ENCODE measurements around the gene DUSP12. TPM values are rescaled to one million over a fixed set of nuclear protein-coding genes. Genes with fewer than 3 reads are reported as not detected.

DUSP12 gene
- total RNA-seq, 1 experiment from 2014 or later: 54.7 TPM

GRCh38 chr1:161801955-161802354 is 52.4 kb downstream of the DUSP12 start:
- Histone ChIP-seq H3K27ac (no peak overlapping the region), H3K27me3 (no peaks in the 10 kb centered on the region), H3K9me3 (replicated peaks) (no peaks in the 10 kb centered on the region), H3K4me1 (no peaks in the 10 kb centered on the region), H3K36me3 (peaks cover 16% of the 10 kb centered on the region), H3K4me3 (no peak overlapping the region)
- DNase-seq: no peak

- Histone ChIP-seq H3K27me3 (no peaks in the 10 kb centered on the region), H3K4me1 (no peaks in the 10 kb centered on the region), H3K36me3 (peaks cover 14% of the 10 kb centered on the region), H3K27ac (no peak overlapping the region), H3K9me3 (replicated peaks) (no peaks in the 10 kb centered on the region), H3K4me3 (no peak overlapping the region)
- no peak for DNase-seq
These were observed 53.6 kb downstream of the DUSP12 start for GRCh38 chr1:161803181-161803580.

GRCh38 chr1:161805399-161806197 is 56.0 kb downstream of the DUSP12 start:
- H3K36me3 ChIP-seq: peaks cover 17% of the 10 kb centered on the region
- no peaks in the 10 kb centered on the region for H3K4me1 ChIP-seq
- H3K27ac ChIP-seq: no peak overlapping the region
- H3K4me3 ChIP-seq: no peak overlapping the region
- H3K27me3 ChIP-seq: no peaks in the 10 kb centered on the region
- H3K9me3 ChIP-seq (replicated peaks): peaks cover 8% of the 10 kb centered on the region
- DNase-seq: no peak

Other genes with a start within 250 kb of the DUSP12 start
- 1.1 and 1.8 TPM in 2 replicates for gene FCGR2A, start 244.3 kb upstream of the DUSP12 start, total RNA-seq (2014; rRNA removed; shearing (Covaris generic))
- 0.13 and 0.18 TPM in 2 replicates for gene HSPA6, start 225.2 kb upstream of the DUSP12 start, total RNA-seq (2014; rRNA removed; shearing (Covaris generic))
- gene FCGR3A, start 200.0 kb upstream of the DUSP12 start, total RNA-seq (2014; rRNA removed; shearing (Covaris generic)): not detected in 2 replicates
- not detected in 2 replicates for gene FCGR3B, start 118.6 kb upstream of the DUSP12 start, total RNA-seq (2014; rRNA removed; shearing (Covaris generic))
- not detected in 2 replicates for gene FCGR2B, start 86.6 kb upstream of the DUSP12 start, total RNA-seq (2014; rRNA removed; shearing (Covaris generic))
- 164 and 168 TPM in 2 replicates for gene FCRLA, start 42.6 kb upstream of the DUSP12 start, total RNA-seq (2014; rRNA removed; shearing (Covaris generic))
- 5.9 and 6.2 TPM in 2 replicates for gene FCRLB, start 28.2 kb upstream of the DUSP12 start, total RNA-seq (2014; rRNA removed; shearing (Covaris generic))
- gene ATF6, start 16.5 kb downstream of the DUSP12 start, total RNA-seq (2014; rRNA removed; shearing (Covaris generic)): 25.3 and 25.9 TPM in 2 replicates

Data from SJCRH30 (cell line).